GM21381 (cell line): ENCODE measurements around the gene OSBPL8.
"Not testable (repeated sequence)": the region's sequence is repeated elsewhere in the genome, so short reads cannot be mapped to it uniquely, and the experiment has no call there.

Source experiments
- ATAC-seq: cut with Tn5 transposase; IDR thresholded peaks from one replicate; pipeline ENCODE4 v1.9.1; 2021; ENCODE audit warnings: mild to moderate bottlenecking, moderate library complexity; ENCODE audit not compliant: unreplicated experiment

The OSBPL8 gene

GRCh38 chr12:76428117-76428516, 131.5 kb downstream of the OSBPL8 start:
- ATAC-seq: no peak

GRCh38 chr12:76426160-76426559, 133.4 kb downstream of the OSBPL8 start:
- no peak for ATAC-seq

GRCh38 chr12:76424941-76425340, 134.6 kb downstream of the OSBPL8 start:
- ATAC-seq: no peak

GRCh38 chr12:76422543-76423438, 136.8 kb downstream of the OSBPL8 start:
- no peak for ATAC-seq

- ATAC-seq: no peak
These were observed 137.4 kb downstream of the OSBPL8 start for GRCh38 chr12:76422154-76422542.

GRCh38 chr12:76421046-76421445, 138.5 kb downstream of the OSBPL8 start:
- no peak for ATAC-seq

- no peak for ATAC-seq
These were observed 139.3 kb downstream of the OSBPL8 start for GRCh38 chr12:76420222-76420621.

GRCh38 chr12:76417116-76417515, 142.5 kb downstream of the OSBPL8 start:
- peak; percentile 81 for ATAC-seq

GRCh38 chr12:76413121-76413520, 146.4 kb downstream of the OSBPL8 start:
- no peak for ATAC-seq

- no peak for ATAC-seq
These were observed 148.8 kb downstream of the OSBPL8 start for GRCh38 chr12:76410781-76411180.

- ATAC-seq: no peak
These were observed 149.2 kb downstream of the OSBPL8 start for GRCh38 chr12:76410371-76410770.

- ATAC-seq: no peak
These were observed 150.5 kb downstream of the OSBPL8 start for GRCh38 chr12:76409074-76409473.

GRCh38 chr12:76407710-76408109, 151.9 kb downstream of the OSBPL8 start:
- ATAC-seq: no peak

- no peak for ATAC-seq
These were observed 157.3 kb downstream of the OSBPL8 start for GRCh38 chr12:76402259-76402658.

- no peak for ATAC-seq
These were observed 159.4 kb downstream of the OSBPL8 start for GRCh38 chr12:76400136-76400535.

GRCh38 chr12:76399040-76399439, 160.5 kb downstream of the OSBPL8 start:
- ATAC-seq: no peak

GRCh38 chr12:76398106-76398505, 161.5 kb downstream of the OSBPL8 start:
- ATAC-seq: no peak

- ATAC-seq: no peak
These were observed 168.1 kb downstream of the OSBPL8 start for GRCh38 chr12:76391461-76391860.

GRCh38 chr12:76387614-76388013, 172.0 kb downstream of the OSBPL8 start:
- ATAC-seq: no peak

- no peak for ATAC-seq
These were observed 175.0 kb downstream of the OSBPL8 start for GRCh38 chr12:76384560-76384959.

- ATAC-seq: no peak
These were observed 175.6 kb downstream of the OSBPL8 start for GRCh38 chr12:76383988-76384387.

GRCh38 chr12:76379261-76379660, 180.3 kb downstream of the OSBPL8 start:
- no peak for ATAC-seq

- ATAC-seq: not testable (repeated sequence)
These were observed 182.7 kb downstream of the OSBPL8 start for GRCh38 chr12:76376876-76377275.
